BJ (cell line): ENCODE measurements around the gene MTOR. TPM values are rescaled to one million over a fixed set of nuclear protein-coding genes. Genes with fewer than 3 reads are reported as not detected.
A peak's percentile ranks its signal among the peaks of the same experiment; 100 is the strongest.
"Not testable (repeated sequence)": the region's sequence is repeated elsewhere in the genome, so short reads cannot be mapped to it uniquely, and the experiment has no call there.

ENCODE experiments used
- CTCF ChIA-PET: fragments of 350-600 bp; formaldehyde crosslinking; extraction: SDS; loops from one replicate; lab custom pipeline; 2021; ENCODE audit warnings: antibody characterized with exemption, inconsistent platforms; lab: Yijun Ruan, JAX
- POLR2A ChIA-PET: fragments of 300-600 bp; sonication (Branson Sonifier 250); formaldehyde crosslinking; extraction: SDS; loops from one replicate; lab custom pipeline; 2021; ENCODE audit warnings: antibody characterized with exemption; lab: Charles Lee
- DNase-seq: peaks from one replicate; pipeline ENCODE4 v3.0.0-alpha.2; 2011; ENCODE audit warnings: low read depth
- H3K27me3 ChIP-seq: 2 replicates; pipeline ENCODE4 v1.6.0; 2011; ENCODE audit warnings: low read length; ENCODE audit not compliant: control insufficient read depth, insufficient read depth
- H3K36me3 ChIP-seq: 2 replicates; pipeline ENCODE4 v1.5.1; 2011; ENCODE audit warnings: low read length; ENCODE audit not compliant: control insufficient read depth, insufficient read depth
- H3K4me3 ChIP-seq: 2 replicates; pipeline ENCODE4 v1.5.1; 2011; ENCODE audit warnings: low read depth, mild to moderate bottlenecking, control low read depth, low read length
- polyA plus RNA-seq: library from polyadenylated mRNA; depleted of rRNA; stranded (reverse); fragments of >200 nt; gene quantifications from 2 replicates; pipeline ENCODE4 v1.2.3, GENCODE V29; 2011
- TF ChIP-seq, protein P1 (sequence below): IDR thresholded peaks from 2 replicates; pipeline ENCODE4 v1.5.1; 2011; ENCODE audit warnings: low read depth, mild to moderate bottlenecking, control low read depth, inconsistent platforms, low read length, moderate library complexity; ENCODE audit not compliant: insufficient read depth

The MTOR gene
- polyA plus RNA-seq, 1 experiment = 31.6 TPM

DNA sequence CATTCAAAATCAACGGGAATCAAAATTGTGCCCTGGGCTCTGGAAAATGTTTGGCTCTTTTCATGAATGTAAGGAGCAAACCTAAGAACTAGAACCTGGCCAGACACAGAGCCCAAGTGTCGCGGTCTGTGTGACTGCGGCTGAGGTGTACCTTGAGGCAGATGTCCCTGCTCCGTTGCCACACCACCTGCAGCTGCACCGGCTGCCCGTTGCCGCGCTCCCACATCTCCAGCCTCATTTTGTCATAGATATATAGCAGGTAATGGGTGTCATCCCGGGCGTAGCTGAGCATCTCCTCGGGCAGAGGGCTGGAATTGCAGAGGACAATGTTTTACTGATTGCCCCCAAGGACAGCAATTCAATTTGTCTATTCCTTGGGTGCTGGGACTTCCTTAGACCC is 181.4 kb downstream of the MTOR start:
- Histone ChIP-seq H3K4me3 (no peak overlapping the region), H3K27me3 (no peaks in the 10 kb centered on the region), H3K36me3 (peaks cover 31% of the 10 kb centered on the region)
- ChIA-PET CTCF (no interaction called here), POLR2A (no interaction called here)
- DNase-seq = no peak
- TF ChIP-seq, protein P1, sequence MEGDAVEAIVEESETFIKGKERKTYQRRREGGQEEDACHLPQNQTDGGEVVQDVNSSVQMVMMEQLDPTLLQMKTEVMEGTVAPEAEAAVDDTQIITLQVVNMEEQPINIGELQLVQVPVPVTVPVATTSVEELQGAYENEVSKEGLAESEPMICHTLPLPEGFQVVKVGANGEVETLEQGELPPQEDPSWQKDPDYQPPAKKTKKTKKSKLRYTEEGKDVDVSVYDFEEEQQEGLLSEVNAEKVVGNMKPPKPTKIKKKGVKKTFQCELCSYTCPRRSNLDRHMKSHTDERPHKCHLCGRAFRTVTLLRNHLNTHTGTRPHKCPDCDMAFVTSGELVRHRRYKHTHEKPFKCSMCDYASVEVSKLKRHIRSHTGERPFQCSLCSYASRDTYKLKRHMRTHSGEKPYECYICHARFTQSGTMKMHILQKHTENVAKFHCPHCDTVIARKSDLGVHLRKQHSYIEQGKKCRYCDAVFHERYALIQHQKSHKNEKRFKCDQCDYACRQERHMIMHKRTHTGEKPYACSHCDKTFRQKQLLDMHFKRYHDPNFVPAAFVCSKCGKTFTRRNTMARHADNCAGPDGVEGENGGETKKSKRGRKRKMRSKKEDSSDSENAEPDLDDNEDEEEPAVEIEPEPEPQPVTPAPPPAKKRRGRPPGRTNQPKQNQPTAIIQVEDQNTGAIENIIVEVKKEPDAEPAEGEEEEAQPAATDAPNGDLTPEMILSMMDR = no peak

DNA sequence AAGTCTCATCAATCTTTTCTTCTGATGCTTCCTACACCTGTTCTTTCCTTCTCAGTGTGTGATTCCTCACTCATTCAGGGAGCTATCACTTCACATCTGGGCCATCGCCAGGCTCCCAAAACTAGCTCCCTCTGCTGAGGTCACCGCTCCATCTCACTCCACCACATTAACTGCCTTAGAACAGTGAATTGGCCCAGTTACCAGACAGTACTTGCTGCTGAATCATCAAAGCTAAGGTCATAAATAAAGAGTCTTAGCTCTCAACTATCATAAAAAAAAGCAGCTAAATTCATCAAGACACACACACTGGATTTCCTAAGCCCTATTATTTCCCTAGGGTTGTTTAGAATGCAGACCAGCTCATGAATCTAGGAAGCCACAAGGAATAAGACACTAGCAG is 183.7 kb downstream of the MTOR start:
- peak; percentile 58 for DNase-seq
- TF ChIP-seq, protein P1 = no peak
- CTCF ChIA-PET = interaction anchor here (0.6 to 1.0 kb wide), 3 partner anchors 47 to 566 kb away, joined by 3 read pairs; no protein-coding TSS in a partner anchor
- H3K27me3 ChIP-seq = no peaks in the 10 kb centered on the region
- POLR2A ChIA-PET = no interaction called here
- peaks cover 42% of the 10 kb centered on the region for H3K36me3 ChIP-seq
- H3K4me3 ChIP-seq = no peak overlapping the region

DNA sequence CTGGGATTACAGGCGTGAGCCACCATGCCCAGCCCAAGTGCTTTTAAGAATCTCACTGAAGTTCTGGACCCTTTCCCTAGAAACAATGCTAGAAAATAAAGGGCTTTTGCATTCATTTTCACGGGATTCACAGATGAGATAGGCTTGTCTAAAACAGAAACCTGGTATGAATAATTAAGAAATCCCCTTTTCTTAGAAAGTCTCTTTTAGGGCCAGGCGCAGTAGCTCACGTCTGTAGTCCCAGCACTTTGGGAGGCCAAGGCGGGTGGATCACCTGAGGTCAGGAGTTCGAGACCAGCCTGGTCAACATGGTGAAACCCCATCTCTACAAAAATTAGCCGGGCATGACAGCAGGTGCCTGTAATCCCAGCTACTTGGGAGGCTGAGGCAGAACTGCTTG is 189.0 kb downstream of the MTOR start:
- POLR2A ChIA-PET, DNase-seq, H3K4me3 ChIP-seq, H3K27me3 ChIP-seq: not testable (repeated sequence)
- CTCF ChIA-PET = interaction anchor here (0.6 to 1.2 kb wide), 2 partner anchors 36 to 1250 kb away, joined by 3 read pairs; no protein-coding TSS in a partner anchor
- H3K36me3 ChIP-seq = peaks cover 47% of the 10 kb centered on the region

DNA sequence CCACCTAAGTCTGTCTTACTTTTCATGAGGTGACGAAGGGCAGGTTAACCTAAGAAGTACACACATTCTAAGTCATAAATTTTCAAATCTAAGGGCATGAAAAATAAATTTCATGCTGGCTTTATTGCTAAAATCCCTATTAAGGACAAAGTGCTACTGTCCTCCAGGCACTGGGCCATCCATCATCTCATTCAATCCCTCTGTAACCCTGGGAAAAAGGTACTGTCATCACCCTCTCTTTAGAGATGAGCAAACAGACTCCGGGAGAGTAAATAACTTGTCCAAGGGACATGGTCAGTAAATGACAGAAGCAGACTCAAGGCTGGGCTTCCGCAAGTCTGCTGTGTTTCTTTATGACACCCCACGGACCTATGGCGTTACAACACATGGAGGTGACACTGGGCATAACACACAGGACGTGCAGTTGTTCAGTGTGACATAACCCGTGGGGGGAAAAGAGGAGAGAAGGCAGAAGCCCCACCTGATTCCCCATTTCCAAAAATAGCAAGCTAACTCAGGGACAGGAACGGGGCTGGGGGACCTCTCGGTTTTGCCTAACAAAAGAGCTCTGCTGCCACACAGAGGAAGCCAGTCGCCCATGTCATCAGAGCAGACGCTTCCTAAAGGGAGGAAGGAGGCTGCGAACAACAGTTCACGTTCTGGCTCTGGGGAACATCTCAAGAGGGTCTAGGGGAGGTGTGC is 190.0 kb downstream of the MTOR start:
- Histone ChIP-seq H3K4me3 (no peak overlapping the region), H3K36me3 (peaks cover 51% of the 10 kb centered on the region), H3K27me3 (no peaks in the 10 kb centered on the region)
- TF ChIP-seq, protein P1 = no peak
- POLR2A ChIA-PET = no interaction called here
- CTCF ChIA-PET = interaction anchor here (1.2 kb wide), 1 partner anchor 35 kb away, joined by 3 read pairs; no protein-coding TSS in a partner anchor
- DNase-seq = no peak

DNA sequence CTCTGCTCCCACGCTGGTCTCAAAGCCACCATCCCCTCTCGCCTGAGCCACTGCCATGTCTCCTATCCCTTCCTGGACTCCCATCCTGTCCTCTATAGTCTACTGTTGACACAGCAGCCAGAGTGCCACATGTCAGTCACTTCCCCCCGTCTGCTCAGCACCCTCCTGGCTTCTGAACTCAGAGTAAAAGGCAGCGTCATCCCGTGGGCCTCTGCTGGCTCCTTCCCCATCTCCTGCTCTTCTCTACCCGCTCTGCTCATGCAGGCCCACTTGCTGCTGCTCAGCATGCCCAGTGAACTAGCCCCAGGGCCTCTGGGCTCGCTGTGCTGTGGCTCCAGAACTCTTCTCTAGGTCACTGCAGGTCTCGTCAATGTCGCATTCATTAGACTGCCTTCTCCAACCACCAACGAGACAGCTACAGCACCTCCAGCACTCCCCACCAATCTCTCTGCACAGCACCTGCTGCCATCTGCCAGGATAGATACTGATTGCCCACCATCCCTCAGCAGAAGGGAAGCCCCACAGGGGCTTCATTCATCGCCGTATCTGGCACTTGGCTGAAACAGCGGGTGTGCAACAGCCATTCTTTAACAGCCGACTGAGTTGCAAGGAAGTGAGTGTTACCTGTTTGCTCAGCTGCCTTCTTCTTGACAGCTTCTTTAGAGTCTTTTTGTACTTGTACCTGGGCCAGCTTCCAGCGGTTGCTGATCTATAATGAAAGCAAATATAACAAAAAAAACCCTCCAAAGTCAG is 190.7 kb downstream of the MTOR start:
- TF ChIP-seq, protein P1 = no peak
- ChIA-PET CTCF (interaction anchor here (1.5 kb wide), 1 partner anchor 34 kb away, joined by 5 read pairs; no protein-coding TSS in a partner anchor), POLR2A (no interaction called here)
- no peak overlapping the region for H3K4me3 ChIP-seq
- H3K36me3 ChIP-seq = peaks cover 49% of the 10 kb centered on the region
- no peaks in the 10 kb centered on the region for H3K27me3 ChIP-seq
- no peak for DNase-seq
